Tibial nerve (tissue), 4 donors: ENCODE data around the gene PSORS1C1.
A peak's percentile ranks its signal among the peaks of the same experiment; 100 is the strongest.

Experiments used
- CTCF ChIP-seq, 5 experiments: fragments of 200-600 bp in 3 of 5; fragments of 450-650 bp in 2 of 5; sonication (generic) in 3 of 5; IDR thresholded peaks; one replicate each; pipeline ENCODE4 v1.5.1; 2016 to 2019; ENCODE audit warnings: antibody characterized with exemption in 5 of 5, mild to moderate bottlenecking in 3 of 5, moderate library complexity in 2 of 5
- EP300 ChIP-seq, 2 donors: sonication (generic); formaldehyde crosslinking; IDR thresholded peaks; one replicate each; pipeline ENCODE4 v1.6.1; 2017; ENCODE audit warnings: antibody characterized with exemption in 2 of 2, mild to moderate bottlenecking in 1 of 2
- POLR2A ChIP-seq, 2 donors: fragments of 450-650 bp; IDR thresholded peaks; one replicate each; pipeline ENCODE4 v1.6.1; 2017; ENCODE audit warnings: antibody characterized with exemption in 2 of 2, mild to moderate bottlenecking in 2 of 2, moderate library complexity in 2 of 2

GRCh38 chr6:31114541-31114878 is at the start of gene PSORS1C1:
- TF ChIP-seq CTCF (IDR thresholded peaks at IDR 0.05) (no peak), POLR2A (IDR thresholded peaks at IDR 0.05) (no peak), EP300 (IDR thresholded peaks at IDR 0.05) (peak in 1 of 2 donors; percentile 47)
